SK-N-SH treated with all-trans-retinoic acid at 6 μM for 48 hours (cell line): ENCODE data around the gene C1orf94.

Experiments
- ATAC-seq: fragments of 200-7000 bp; cut with Tn5 transposase; 3 replicates; pipeline ENCODE4 v1.9.1; 2020; ENCODE audit warnings: mild to moderate bottlenecking, moderate library complexity
- ARNTL ChIP-seq: fragments of 450-650 bp; formaldehyde crosslinking; IDR thresholded peaks from 2 replicates; pipeline ENCODE4 v1.5.0; 2020; ENCODE audit warnings: low read depth, mild to moderate bottlenecking, moderate library complexity, borderline replicate concordance
- BACH2 ChIP-seq: fragments of 250-450 bp; sonication (Bioruptor Pico); IDR thresholded peaks from 2 replicates; pipeline ENCODE4 v1.9.0; 2021; ENCODE audit warnings: mild to moderate bottlenecking, borderline replicate concordance
- CREB5 ChIP-seq: fragments of 250-450 bp; sonication (Bioruptor Pico); IDR thresholded peaks from 2 replicates; pipeline ENCODE4 v1.5.1; 2020; ENCODE audit warnings: low read depth, mild to moderate bottlenecking, moderate library complexity
- CSDC2 ChIP-seq: fragments of 250-450 bp; sonication (Bioruptor Pico); IDR thresholded peaks from 2 replicates; pipeline ENCODE4 v1.5.0; 2020; ENCODE audit warnings: mild to moderate bottlenecking, moderate library complexity
- CSRNP3 ChIP-seq: fragments of 250-450 bp; sonication (Bioruptor Pico); IDR thresholded peaks from 2 replicates; pipeline ENCODE4 v1.5.1; 2021; ENCODE audit warnings: mild to moderate bottlenecking, moderate library complexity
- ESRRG ChIP-seq: fragments of 250-450 bp; sonication (Bioruptor Pico); IDR thresholded peaks from 2 replicates; pipeline ENCODE4 v1.6.1; 2021; ENCODE audit warnings: mild to moderate bottlenecking
- GLIS3 ChIP-seq: fragments of 250-450 bp; sonication (Bioruptor Pico); IDR thresholded peaks from 2 replicates; pipeline ENCODE4 v1.5.0; 2020; ENCODE audit warnings: mild to moderate bottlenecking, moderate library complexity
- ISL1 ChIP-seq: fragments of 250-450 bp; sonication (Bioruptor Pico); IDR thresholded peaks from 2 replicates; pipeline ENCODE4 v2.1.2; 2022; ENCODE audit warnings: mild to moderate bottlenecking, moderate library complexity
- OSR1 ChIP-seq: fragments of 250-450 bp; sonication (Bioruptor Pico); IDR thresholded peaks from 2 replicates; pipeline ENCODE4 v1.8.0; 2022; ENCODE audit warnings: moderate library complexity, mild to moderate bottlenecking, inconsistent platforms
- PATZ1 ChIP-seq: fragments of 250-450 bp; sonication (Bioruptor Pico); IDR thresholded peaks from 2 replicates; pipeline ENCODE4 v1.8.0; 2020; ENCODE audit warnings: mild to moderate bottlenecking, moderate library complexity, borderline replicate concordance
- PPARA ChIP-seq: fragments of 250-450 bp; sonication (Bioruptor Pico); IDR thresholded peaks from 2 replicates; pipeline ENCODE4 v1.5.0; 2020; ENCODE audit warnings: mild to moderate bottlenecking, borderline replicate concordance
- RARB ChIP-seq: fragments of 250-450 bp; sonication (Bioruptor Pico); IDR thresholded peaks from 2 replicates; pipeline ENCODE4 v1.8.0; 2021; ENCODE audit warnings: mild to moderate bottlenecking, moderate library complexity
- SNAI2 ChIP-seq: fragments of 250-450 bp; sonication (Bioruptor Pico); IDR thresholded peaks from 2 replicates; pipeline ENCODE4 v1.5.0; 2020; ENCODE audit warnings: mild to moderate bottlenecking, moderate library complexity
- TCF4 ChIP-seq: fragments of 250-450 bp; sonication (Bioruptor Pico); IDR thresholded peaks from 2 replicates; pipeline ENCODE4 v1.8.0; 2021; ENCODE audit warnings: mild to moderate bottlenecking, moderate library complexity, borderline replicate concordance
- TOX ChIP-seq: fragments of 250-450 bp; sonication (Bioruptor Pico); IDR thresholded peaks from 2 replicates; pipeline ENCODE4 v1.8.0; 2021; ENCODE audit warnings: mild to moderate bottlenecking, moderate library complexity, borderline replicate concordance
- ZC3H10 ChIP-seq: fragments of 250-450 bp; sonication (Bioruptor Pico); IDR thresholded peaks from 2 replicates; pipeline ENCODE4 v1.5.1; 2021; ENCODE audit warnings: mild to moderate bottlenecking, moderate library complexity
- ZFP3 ChIP-seq: fragments of 250-450 bp; sonication (Bioruptor Pico); IDR thresholded peaks from 2 replicates; pipeline ENCODE4 v1.5.0; 2020; ENCODE audit warnings: mild to moderate bottlenecking, moderate library complexity
- ZFP30 ChIP-seq: fragments of 450-650 bp; formaldehyde crosslinking; IDR thresholded peaks from 2 replicates; pipeline ENCODE4 v1.5.0; 2022; ENCODE audit warnings: mild to moderate bottlenecking, moderate library complexity
- ZNF565 ChIP-seq: fragments of 450-650 bp; formaldehyde crosslinking; conservative IDR thresholded peaks from 2 replicates; pipeline ENCODE4 v1.5.0; 2020; ENCODE audit warnings: low read depth, mild to moderate bottlenecking, moderate library complexity
- ZNF70 ChIP-seq: fragments of 450-650 bp; formaldehyde crosslinking; IDR thresholded peaks from 2 replicates; pipeline ENCODE4 v1.5.0; 2020; ENCODE audit warnings: mild to moderate bottlenecking, moderate library complexity
- ZNF8 ChIP-seq: fragments of 450-650 bp; formaldehyde crosslinking; IDR thresholded peaks from 2 replicates; pipeline ENCODE4 v1.5.0; 2020; ENCODE audit warnings: mild to moderate bottlenecking, moderate library complexity
- TF ChIP-seq, protein P1 (sequence below): fragments of 250-450 bp; sonication (Bioruptor Pico); IDR thresholded peaks from 2 replicates; pipeline ENCODE4 v1.8.0; 2021; ENCODE audit warnings: low read depth, mild to moderate bottlenecking, moderate library complexity, borderline replicate concordance
- TF ChIP-seq, protein P2 (sequence below): fragments of 250-450 bp; sonication (Bioruptor Pico); IDR thresholded peaks from 2 replicates; pipeline ENCODE4 v1.5.0; 2020; ENCODE audit warnings: mild to moderate bottlenecking, moderate library complexity

C1orf94 gene

DNA sequence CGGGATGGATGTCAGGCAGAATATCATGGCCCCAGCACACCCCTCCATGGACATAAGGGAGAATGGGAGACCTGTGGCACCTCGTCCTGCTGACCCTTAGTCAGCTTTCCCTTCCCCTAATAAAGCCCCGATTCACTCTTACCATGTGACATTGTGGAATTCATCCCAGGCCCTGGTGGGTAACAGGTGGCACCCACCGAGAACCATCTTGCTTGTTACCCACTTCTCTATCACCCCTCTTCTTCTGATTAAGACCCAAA, 44.6 kb upstream of the C1orf94 start:
- no peak for TF ChIP-seq SNAI2 (CRISPR knock-in tag)
- no peak for TF ChIP-seq TCF4
- TF ChIP-seq ZFP3, result no peak
- no peak for TF ChIP-seq ZNF70 (CRISPR knock-in tag)
- TF ChIP-seq PATZ1 (CRISPR knock-in tag), result no peak
- TF ChIP-seq CREB5 (CRISPR knock-in tag), result no peak
- no peak for TF ChIP-seq BACH2
- TF ChIP-seq GLIS3 (CRISPR knock-in tag), result no peak
- TF ChIP-seq ZC3H10 (CRISPR knock-in tag), result no peak
- no peak for TF ChIP-seq ISL1 (CRISPR knock-in tag)
- no peak for TF ChIP-seq TOX (CRISPR knock-in tag)
- TF ChIP-seq ESRRG (CRISPR knock-in tag), result no peak
- no peak for TF ChIP-seq RARB (CRISPR knock-in tag)
- TF ChIP-seq, protein P1, sequence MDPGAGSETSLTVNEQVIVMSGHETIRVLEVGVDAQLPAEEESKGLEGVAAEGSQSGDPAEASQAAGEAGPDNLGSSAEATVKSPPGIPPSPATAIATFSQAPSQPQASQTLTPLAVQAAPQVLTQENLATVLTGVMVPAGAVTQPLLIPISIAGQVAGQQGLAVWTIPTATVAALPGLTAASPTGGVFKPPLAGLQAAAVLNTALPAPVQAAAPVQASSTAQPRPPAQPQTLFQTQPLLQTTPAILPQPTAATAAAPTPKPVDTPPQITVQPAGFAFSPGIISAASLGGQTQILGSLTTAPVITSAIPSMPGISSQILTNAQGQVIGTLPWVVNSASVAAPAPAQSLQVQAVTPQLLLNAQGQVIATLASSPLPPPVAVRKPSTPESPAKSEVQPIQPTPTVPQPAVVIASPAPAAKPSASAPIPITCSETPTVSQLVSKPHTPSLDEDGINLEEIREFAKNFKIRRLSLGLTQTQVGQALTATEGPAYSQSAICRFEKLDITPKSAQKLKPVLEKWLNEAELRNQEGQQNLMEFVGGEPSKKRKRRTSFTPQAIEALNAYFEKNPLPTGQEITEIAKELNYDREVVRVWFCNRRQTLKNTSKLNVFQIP, result no peak
- TF ChIP-seq ZNF565 (CRISPR knock-in tag), result no peak
- TF ChIP-seq ZNF8 (CRISPR knock-in tag), result no peak
- TF ChIP-seq CSDC2 (CRISPR knock-in tag), result no peak
- TF ChIP-seq PPARA, result no peak
- no peak for TF ChIP-seq ARNTL
- ATAC-seq, result no peak

DNA sequence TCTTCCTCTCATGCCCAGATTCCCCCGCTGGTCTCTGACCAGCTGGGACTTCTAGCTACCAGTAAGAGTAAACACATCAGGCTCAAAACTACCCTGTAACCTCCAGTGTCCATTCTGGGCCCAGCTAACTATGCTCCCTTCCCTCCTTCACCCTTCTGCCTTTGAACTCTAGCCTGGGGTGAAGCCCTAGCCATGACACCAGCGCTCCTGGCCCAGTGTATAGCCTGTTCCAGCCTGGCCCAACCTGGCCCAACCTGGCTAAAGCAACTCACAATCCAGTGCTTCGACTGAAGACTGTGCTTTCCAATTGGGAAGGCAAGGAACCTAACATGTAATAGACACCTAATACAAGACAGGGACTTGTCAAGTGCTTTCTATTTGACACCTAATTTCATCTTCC, 39.3 kb upstream of the C1orf94 start:
- TF ChIP-seq PPARA, result no peak
- no peak for TF ChIP-seq OSR1
- TF ChIP-seq ZFP30, result no peak
- TF ChIP-seq TCF4, result no peak
- TF ChIP-seq SNAI2 (CRISPR knock-in tag), result no peak
- no peak for TF ChIP-seq ZFP3
- TF ChIP-seq CSDC2 (CRISPR knock-in tag), result no peak
- TF ChIP-seq ZC3H10 (CRISPR knock-in tag), result no peak
- no peak for TF ChIP-seq ISL1 (CRISPR knock-in tag)
- no peak for TF ChIP-seq CSRNP3
- TF ChIP-seq TOX (CRISPR knock-in tag), result no peak
- no peak for TF ChIP-seq ZNF70 (CRISPR knock-in tag)
- no peak for TF ChIP-seq BACH2
- TF ChIP-seq, protein P2, sequence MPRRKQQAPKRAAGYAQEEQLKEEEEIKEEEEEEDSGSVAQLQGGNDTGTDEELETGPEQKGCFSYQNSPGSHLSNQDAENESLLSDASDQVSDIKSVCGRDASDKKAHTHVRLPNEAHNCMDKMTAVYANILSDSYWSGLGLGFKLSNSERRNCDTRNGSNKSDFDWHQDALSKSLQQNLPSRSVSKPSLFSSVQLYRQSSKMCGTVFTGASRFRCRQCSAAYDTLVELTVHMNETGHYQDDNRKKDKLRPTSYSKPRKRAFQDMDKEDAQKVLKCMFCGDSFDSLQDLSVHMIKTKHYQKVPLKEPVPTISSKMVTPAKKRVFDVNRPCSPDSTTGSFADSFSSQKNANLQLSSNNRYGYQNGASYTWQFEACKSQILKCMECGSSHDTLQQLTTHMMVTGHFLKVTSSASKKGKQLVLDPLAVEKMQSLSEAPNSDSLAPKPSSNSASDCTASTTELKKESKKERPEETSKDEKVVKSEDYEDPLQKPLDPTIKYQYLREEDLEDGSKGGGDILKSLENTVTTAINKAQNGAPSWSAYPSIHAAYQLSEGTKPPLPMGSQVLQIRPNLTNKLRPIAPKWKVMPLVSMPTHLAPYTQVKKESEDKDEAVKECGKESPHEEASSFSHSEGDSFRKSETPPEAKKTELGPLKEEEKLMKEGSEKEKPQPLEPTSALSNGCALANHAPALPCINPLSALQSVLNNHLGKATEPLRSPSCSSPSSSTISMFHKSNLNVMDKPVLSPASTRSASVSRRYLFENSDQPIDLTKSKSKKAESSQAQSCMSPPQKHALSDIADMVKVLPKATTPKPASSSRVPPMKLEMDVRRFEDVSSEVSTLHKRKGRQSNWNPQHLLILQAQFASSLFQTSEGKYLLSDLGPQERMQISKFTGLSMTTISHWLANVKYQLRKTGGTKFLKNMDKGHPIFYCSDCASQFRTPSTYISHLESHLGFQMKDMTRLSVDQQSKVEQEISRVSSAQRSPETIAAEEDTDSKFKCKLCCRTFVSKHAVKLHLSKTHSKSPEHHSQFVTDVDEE (CRISPR knock-in tag), result no peak
- TF ChIP-seq ESRRG (CRISPR knock-in tag), result no peak
- TF ChIP-seq GLIS3 (CRISPR knock-in tag), result no peak
- TF ChIP-seq ZNF8 (CRISPR knock-in tag), result no peak
- no peak for TF ChIP-seq RARB (CRISPR knock-in tag)
- TF ChIP-seq ZNF565 (CRISPR knock-in tag), result no peak
- ATAC-seq, result no peak

DNA sequence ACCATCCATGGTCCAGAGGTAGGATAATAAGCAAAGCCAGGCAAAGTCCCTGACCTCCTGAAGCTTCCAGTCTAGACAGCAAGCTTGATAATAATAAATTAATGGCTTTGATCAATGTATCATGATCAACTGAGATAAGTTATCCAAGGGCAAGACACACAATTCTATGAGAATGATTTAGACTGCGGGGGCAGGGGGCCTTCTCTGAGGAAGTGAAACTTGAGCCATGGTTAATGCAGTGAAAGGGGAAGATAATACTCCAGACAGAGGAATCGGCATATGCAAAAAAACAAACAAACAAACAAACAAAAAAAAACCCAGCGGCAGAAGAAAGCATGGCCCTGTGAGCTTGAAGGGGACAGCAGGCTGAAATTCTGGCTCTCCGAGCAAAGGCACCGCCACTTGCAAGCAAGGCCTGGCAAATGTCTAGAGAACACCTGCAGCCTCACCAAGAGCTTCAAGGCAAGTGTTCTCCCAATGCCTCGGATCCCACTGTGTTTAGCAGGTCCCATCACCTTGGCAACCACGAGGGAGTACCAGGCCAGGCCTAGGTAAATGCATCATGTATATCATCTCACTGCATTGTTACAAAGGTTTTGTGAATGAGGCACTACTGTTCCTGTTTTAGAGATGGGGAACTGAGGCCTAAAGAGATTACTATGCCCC, 36.6 kb upstream of the C1orf94 start:
- no peak for ATAC-seq
- TF ChIP-seq ZNF565 (CRISPR knock-in tag) (no peak), ISL1 (CRISPR knock-in tag) (no peak), OSR1 (no peak), ZNF70 (CRISPR knock-in tag) (no peak), ARNTL (no peak), GLIS3 (CRISPR knock-in tag) (no peak), ESRRG (CRISPR knock-in tag) (no peak), SNAI2 (CRISPR knock-in tag) (no peak), CREB5 (CRISPR knock-in tag) (no peak), ZC3H10 (CRISPR knock-in tag) (no peak), ZFP3 (no peak), TCF4 (no peak)
- TF ChIP-seq, protein P2 (CRISPR knock-in tag), result no peak
